ENCODE measurements around the gene ATP8A2. TPM values are rescaled to one million over a fixed set of nuclear protein-coding genes. Genes with fewer than 3 reads are reported as not detected.
A peak's percentile ranks its signal among the peaks of the same experiment; 100 is the strongest.

Gene ATP8A2
- total and polyA plus RNA-seq, 9 of the 15 experiments (the other 6 are each of a cell fraction or from before 2014, with no cell fraction given) = under 0.01 to 0.33 (median 0.06) TPM; not detected in 4

- in situ Hi-C loops (cut with MboI) = no loop called here
- WGBS (ENCODE audit: insufficient coverage, low coverage, missing lambda C conversion rate) = 1% methylated on average over 9 of the region's 9 CpGs
- Histone ChIP-seq H3K27ac (ENCODE audit: extremely low read depth, low read depth, low read length) (no peak overlapping the region), H4K20me1 (replicated peaks; ENCODE audit: control insufficient read depth, insufficient read depth, low read length) (no peaks in the 10 kb centered on the region), H3K9me1 (ENCODE audit: control insufficient read depth, insufficient read depth, low read length) (no peaks in the 10 kb centered on the region), H2AFZ (ENCODE audit: low read depth, low read length) (no peak overlapping the region), H3K27me3 (ENCODE audit: control insufficient read depth in 2 of 2, insufficient read depth in 2 of 2, low read length in 2 of 2) (no peaks in the 10 kb centered on the region), H3K9ac (ENCODE audit: insufficient read depth in 1 of 2, low read depth in 2 of 2, low read length in 2 of 2) (no peak overlapping the region), H3K9me3 (replicated peaks; ENCODE audit: control insufficient read depth, insufficient read depth, low read depth, low read length) (no peaks in the 10 kb centered on the region), H3K79me2 (ENCODE audit: control insufficient read depth, insufficient read depth, low read length) (no peaks in the 10 kb centered on the region), H3K4me1 (replicated peaks in 1 of 2; ENCODE audit: control insufficient read depth in 2 of 2, insufficient read depth in 2 of 2, low read length in 2 of 2) (no peaks in the 10 kb centered on the region), H3K36me3 (ENCODE audit: control insufficient read depth, insufficient read depth, low read length) (no peaks in the 10 kb centered on the region), H3K4me3 (no peak overlapping the region), H3K4me2 (ENCODE audit: insufficient read depth, low read length) (no peak overlapping the region)
- DNase-seq (ENCODE audit: extremely low read depth in 1 of 4, low spot score in 3 of 4) = peak in 1 of 4 experiments; percentile 3
- FAIRE-seq = no peak
- no peak for ATAC-seq
- CTCF ChIA-PET (ENCODE audit: low intra/inter-chr PET ratio) = no interaction called here
- POLR2A ChIA-PET = interaction anchor here (0.6 kb wide), 1 partner anchor 1139 kb away, joined by 3 read pairs; no protein-coding TSS in a partner anchor
- intact Hi-C loops (cut with micrococcal nuclease) = no loop called here
- TF ChIP-seq ZNF696 (CRISPR knock-in tag; conservative IDR thresholded peaks at IDR 0.05) (no peak), NR2C2 (CRISPR knock-in tag; IDR thresholded peaks at IDR 0.05) (no peak), NR2C2 (tag; IDR thresholded peaks at IDR 0.05) (no peak), ETS1 (conservative IDR thresholded peaks at IDR 0.05; ENCODE audit: control insufficient read depth, low read depth, low read length) (no peak), ZNF24 (IDR thresholded peaks at IDR 0.05) (no peak), DPF2 (IDR thresholded peaks at IDR 0.05) (no peak), SREBF1 (IDR thresholded peaks at IDR 0.05; ENCODE audit: borderline replicate concordance, low read depth, low read length) (no peak), ZNF384 (IDR thresholded peaks at IDR 0.05; ENCODE audit: low read depth, low read length) (no peak)
- no TSS peak for BruUV-seq (replicated peaks)
Measured at GRCh38 chr13:25699056-25699455, 327.3 kb downstream of the ATP8A2 start.

Measured in K562 (cell line).